NB4 (cell line): ENCODE results near the gene CMPK1.

Experiments used
- CTCF ChIP-seq: IDR thresholded peaks from one replicate; pipeline ENCODE4 v1.5.1; 2012; ENCODE audit warnings: low read depth, low read length
- MYC ChIP-seq: IDR thresholded peaks from 2 replicates; pipeline ENCODE4 v1.6.1; 2011; ENCODE audit warnings: low read depth, low read length
- POLR2A ChIP-seq: IDR thresholded peaks from 2 replicates; pipeline ENCODE4 v1.6.1; 2011; ENCODE audit warnings: mild to moderate bottlenecking; ENCODE audit not compliant: insufficient read length; ENCODE audit errors: extremely low read depth

- TF ChIP-seq CTCF (no peak), POLR2A (no peak), MYC (no peak)
Measured at GRCh38 chr1:47378147-47378546, 44.6 kb downstream of the CMPK1 start.
